Fibroblast of pulmonary artery (primary cell): ENCODE results near the gene C10orf62.
A peak's percentile ranks its signal among the peaks of the same experiment; 100 is the strongest.

Experiments
- DNase-seq: peaks from one replicate; pipeline ENCODE4 v3.0.0-alpha.2; 2010; ENCODE audit warnings: low read depth
- H3K4me3 ChIP-seq: replicated peaks from 2 replicates; pipeline ENCODE4 v1.5.1; 2011; ENCODE audit warnings: low read depth, mild to moderate bottlenecking, control low read depth, low read length, moderate library complexity
- CTCF ChIP-seq: IDR thresholded peaks from 2 replicates; pipeline ENCODE4 v1.5.1; 2011; ENCODE audit warnings: mild to moderate bottlenecking, control low read depth, low read length, inconsistent platforms; ENCODE audit errors: missing control alignments

The C10orf62 gene

GRCh38 chr10:97596101-97597082, 6.9 kb downstream of the C10orf62 start:
- no peak overlapping the region for H3K4me3 ChIP-seq
- DNase-seq: peak; percentile 92
- no peak for TF ChIP-seq CTCF

GRCh38 chr10:97597778-97598177, 8.3 kb downstream of the C10orf62 start:
- no peak for DNase-seq
- no peak for TF ChIP-seq CTCF
- H3K4me3 ChIP-seq: no peak overlapping the region

- H3K4me3 ChIP-seq: no peak overlapping the region
- no peak for TF ChIP-seq CTCF
- DNase-seq: no peak
These were observed 9.1 kb downstream of the C10orf62 start for GRCh38 chr10:97598407-97599271.

- no peak for DNase-seq
- TF ChIP-seq CTCF: no peak
- no peak overlapping the region for H3K4me3 ChIP-seq
These were observed 9.7 kb downstream of the C10orf62 start for GRCh38 chr10:97599272-97599619.

GRCh38 chr10:97600616-97601015, 11.1 kb downstream of the C10orf62 start:
- TF ChIP-seq CTCF: no peak
- H3K4me3 ChIP-seq: no peak overlapping the region
- DNase-seq: no peak

- no peak for TF ChIP-seq CTCF
- no peak overlapping the region for H3K4me3 ChIP-seq
- DNase-seq: no peak
These were observed 12.0 kb downstream of the C10orf62 start for GRCh38 chr10:97601268-97602215.
